GM19328 (cell line): ENCODE results near the gene EEF2K.
"Not testable (repeated sequence)": the region's sequence is repeated elsewhere in the genome, so short reads cannot be mapped to it uniquely, and the experiment has no call there.

Experiments used
- ATAC-seq: cut with Tn5 transposase; IDR thresholded peaks from one replicate; pipeline ENCODE4 v1.9.1; 2021; ENCODE audit warnings: mild to moderate bottlenecking, moderate library complexity; ENCODE audit not compliant: unreplicated experiment

Gene EEF2K

GRCh38 chr16:22207715-22208360 lies 1.8 kb downstream of the EEF2K start:
- ATAC-seq, result no peak

GRCh38 chr16:22210285-22210684 lies 4.2 kb downstream of the EEF2K start:
- no peak for ATAC-seq

GRCh38 chr16:22210854-22211253 lies 4.8 kb downstream of the EEF2K start:
- ATAC-seq, result no peak

GRCh38 chr16:22213236-22213635 lies 7.2 kb downstream of the EEF2K start:
- ATAC-seq, result no peak

- no peak for ATAC-seq
Measured at GRCh38 chr16:22213801-22214200, 7.7 kb downstream of the EEF2K start.

- no peak for ATAC-seq
Measured at GRCh38 chr16:22214402-22214801, 8.3 kb downstream of the EEF2K start.

- ATAC-seq, result no peak
Measured at GRCh38 chr16:22214889-22215288, 8.8 kb downstream of the EEF2K start.

- no peak for ATAC-seq
Measured at GRCh38 chr16:22216191-22216831, 10.2 kb downstream of the EEF2K start.

GRCh38 chr16:22216832-22217225 lies 10.8 kb downstream of the EEF2K start:
- not testable (repeated sequence) for ATAC-seq

- ATAC-seq, result peak; percentile 91
Measured at GRCh38 chr16:22217890-22218730, 12.0 kb downstream of the EEF2K start.

GRCh38 chr16:22219389-22220068 lies 13.5 kb downstream of the EEF2K start:
- ATAC-seq, result no peak

- ATAC-seq, result no peak
Measured at GRCh38 chr16:22220069-22220440, 14.0 kb downstream of the EEF2K start.

- no peak for ATAC-seq
Measured at GRCh38 chr16:22220714-22221113, 14.6 kb downstream of the EEF2K start.

- ATAC-seq, result no peak
Measured at GRCh38 chr16:22222006-22222405, 15.9 kb downstream of the EEF2K start.

GRCh38 chr16:22222998-22223397 lies 16.9 kb downstream of the EEF2K start:
- no peak for ATAC-seq

- ATAC-seq, result no peak
Measured at GRCh38 chr16:22225060-22225459, 19.0 kb downstream of the EEF2K start.

GRCh38 chr16:22229889-22230288 lies 23.8 kb downstream of the EEF2K start:
- no peak for ATAC-seq

GRCh38 chr16:22232277-22233036 lies 26.4 kb downstream of the EEF2K start:
- ATAC-seq, result no peak

- ATAC-seq, result no peak
Measured at GRCh38 chr16:22233037-22233372, 26.9 kb downstream of the EEF2K start.

- no peak for ATAC-seq
Measured at GRCh38 chr16:22235839-22236745, 30.0 kb downstream of the EEF2K start.
